Measurements from ENCODE around the gene DEFB113. TPM values are rescaled to one million over a fixed set of nuclear protein-coding genes. Genes with fewer than 3 reads are reported as not detected.

Gene DEFB113
- total and polyA plus RNA-seq, 10 of the 15 experiments (the other 5 are each of a cell fraction or from before 2014, with no cell fraction given), result not detected

GRCh38 chr6:49987749-49988148, 18.3 kb upstream of the DEFB113 start:
- FAIRE-seq, result no peak
- TF ChIP-seq MYB (IDR thresholded peaks at IDR 0.05; ENCODE audit: borderline replicate concordance, low read depth, low read length) (no peak), SRF (IDR thresholded peaks at IDR 0.05; ENCODE audit: low read depth in 2 of 2, low read length in 2 of 2) (peak in 1 of 2 experiments; percentile 19; a peak in 1 of 4 replicates), HSF1 (IDR thresholded peaks at IDR 0.05; ENCODE audit: low read depth, low read length) (no peak), IRF5 (IDR thresholded peaks at IDR 0.05; ENCODE audit: borderline replicate concordance) (no peak), ELK1 (IDR thresholded peaks at IDR 0.05; ENCODE audit: low read depth, low read length) (no peak), EP300 (IDR thresholded peaks at IDR 0.05; ENCODE audit: borderline replicate concordance in 1 of 2, control insufficient read depth in 1 of 2, low read depth in 2 of 2, low read length in 2 of 2) (no peak), CBX5 (IDR thresholded peaks at IDR 0.05; ENCODE audit: low read depth) (no peak), RCOR1 (conservative IDR thresholded peaks at IDR 0.05; ENCODE audit: low read depth, low read length) (no peak)
- ATAC-seq, result no peak
- no peaks in the 10 kb centered on the region for H3K27me3 ChIP-seq (replicated peaks in 1 of 2; ENCODE audit: control insufficient read depth in 2 of 2, insufficient read depth in 2 of 2, low read length in 1 of 2)
- in situ Hi-C loops (cut with MboI), result no loop called here
- no peak for DNase-seq (ENCODE audit: low read depth, low spot score)
- no peak overlapping the region for H3K4me2 ChIP-seq (ENCODE audit: control insufficient read depth, insufficient read depth)
- no peak overlapping the region for H3K9ac ChIP-seq (ENCODE audit: control insufficient read depth, insufficient read depth, low read length)
- BruUV-seq (replicated peaks), result no TSS peak
- no peaks in the 10 kb centered on the region for H3K36me3 ChIP-seq (ENCODE audit: control insufficient read depth in 2 of 2, insufficient read depth in 2 of 2, low read length in 1 of 2)
- no peaks in the 10 kb centered on the region for H3K4me1 ChIP-seq (ENCODE audit: control insufficient read depth, insufficient read depth, low read length)
- no peaks in the 10 kb centered on the region for H4K20me1 ChIP-seq (ENCODE audit: control insufficient read depth, insufficient read depth)
- no peak overlapping the region for H3K27ac ChIP-seq (ENCODE audit: control insufficient read depth, insufficient read depth)
- 57% methylated on average over 2 of the region's 2 CpGs for WGBS (ENCODE audit: insufficient coverage, insufficient replicate concordance, low lambda C conversion rate, missing lambda C conversion rate)
- no peak overlapping the region for H3K4me3 ChIP-seq
- ChIA-PET SMC1A (ENCODE audit: uncharacterized antibody, unreplicated experiment) (no interaction called here), POLR2A (no interaction called here), RAD21 (ENCODE audit: unreplicated experiment) (no interaction called here), CTCF (interaction anchor here (1.5 kb wide), 1 partner anchor 12 kb away, joined by 3 read pairs; no protein-coding TSS in a partner anchor)
- H3K9me3 ChIP-seq (replicated peaks; ENCODE audit: control insufficient read depth, insufficient read depth, low read length), result no peaks in the 10 kb centered on the region
- H2AFZ ChIP-seq (ENCODE audit: control insufficient read depth, low read depth, low read length), result no peak overlapping the region
- intact Hi-C loops (cut with micrococcal nuclease; ENCODE audit: unreplicated experiment), result no loop called here
- no peaks in the 10 kb centered on the region for H3K79me2 ChIP-seq (ENCODE audit: control insufficient read depth, insufficient read depth, low read length)

Data from GM12878 (cell line).